GM21576 (cell line): ENCODE results near the gene CGNL1.

Experiments used
- ATAC-seq: cut with Tn5 transposase; IDR thresholded peaks from one replicate; pipeline ENCODE4 v1.9.1; 2021; ENCODE audit warnings: mild to moderate bottlenecking, moderate library complexity; ENCODE audit not compliant: unreplicated experiment

The CGNL1 gene

GRCh38 chr15:57455929-57456328, 79.6 kb downstream of the CGNL1 start:
- no peak for ATAC-seq

GRCh38 chr15:57456559-57456958, 80.3 kb downstream of the CGNL1 start:
- ATAC-seq: no peak

GRCh38 chr15:57457726-57458125, 81.4 kb downstream of the CGNL1 start:
- ATAC-seq: no peak

- ATAC-seq: no peak
These were observed 82.1 kb downstream of the CGNL1 start for GRCh38 chr15:57458356-57458781.

GRCh38 chr15:57460208-57460816, 84.0 kb downstream of the CGNL1 start:
- no peak for ATAC-seq

DNA sequence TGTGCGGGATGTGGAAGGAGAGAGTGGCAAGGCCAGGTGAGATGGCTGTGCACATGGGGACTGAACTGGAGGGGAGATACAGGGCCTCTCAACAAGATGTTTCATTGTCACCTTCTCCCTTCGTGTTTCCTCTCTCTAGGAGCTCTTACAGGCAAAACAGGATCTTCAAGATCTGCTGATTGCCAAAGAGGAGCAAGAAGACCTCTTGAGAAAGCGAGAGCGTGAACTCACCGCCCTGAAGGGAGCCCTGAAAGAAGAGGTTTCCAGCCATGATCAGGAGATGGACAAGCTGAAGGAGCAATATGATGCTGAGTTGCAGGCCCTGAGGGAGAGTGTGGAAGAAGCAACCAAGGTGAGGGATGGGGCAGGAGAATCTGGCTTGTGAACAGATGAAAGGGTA, 85.2 kb downstream of the CGNL1 start:
- ATAC-seq: no peak

DNA sequence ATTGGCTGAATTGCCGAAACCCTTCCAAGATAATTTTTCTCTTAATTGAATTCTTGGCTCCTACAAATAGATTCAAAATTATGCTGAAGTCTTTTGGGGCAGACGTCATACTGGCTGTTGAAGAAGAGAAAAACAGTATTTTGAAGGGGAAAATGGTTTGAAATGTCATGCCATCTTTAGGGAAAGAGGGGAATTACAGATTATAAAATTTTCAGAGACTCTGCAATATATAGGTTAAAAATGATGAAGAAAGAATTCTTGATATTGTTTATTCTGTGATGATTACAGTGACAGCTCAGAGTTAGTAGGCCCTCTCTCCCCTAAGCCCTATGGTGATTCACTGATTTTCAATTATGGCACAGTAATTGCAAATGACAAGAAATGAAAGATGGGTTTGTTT, 86.1 kb downstream of the CGNL1 start:
- no peak for ATAC-seq

GRCh38 chr15:57463360-57463759, 87.1 kb downstream of the CGNL1 start:
- no peak for ATAC-seq

- no peak for ATAC-seq
These were observed 88.2 kb downstream of the CGNL1 start for GRCh38 chr15:57464480-57464879.

- ATAC-seq: no peak
These were observed 92.2 kb downstream of the CGNL1 start for GRCh38 chr15:57468486-57468885.

GRCh38 chr15:57470543-57470942, 94.2 kb downstream of the CGNL1 start:
- no peak for ATAC-seq

DNA sequence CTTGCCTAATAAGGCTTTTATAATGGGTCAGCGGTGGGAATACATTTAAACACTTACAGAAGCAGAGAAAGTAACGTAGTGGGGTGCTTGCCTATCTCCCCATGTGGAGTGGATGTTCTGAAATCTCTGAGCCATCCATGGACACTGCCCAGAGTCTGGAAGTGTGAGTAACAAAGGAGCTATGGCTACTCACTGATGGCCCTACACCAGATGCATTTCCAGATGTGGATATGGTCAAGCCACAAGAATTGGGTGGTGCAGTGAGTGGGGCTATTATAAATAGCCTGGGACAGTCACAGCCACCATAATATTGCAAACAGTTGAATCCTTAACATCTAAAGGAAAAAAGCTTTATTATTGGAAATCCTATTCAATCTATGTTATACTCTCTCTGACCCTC, 96.6 kb downstream of the CGNL1 start:
- no peak for ATAC-seq

DNA sequence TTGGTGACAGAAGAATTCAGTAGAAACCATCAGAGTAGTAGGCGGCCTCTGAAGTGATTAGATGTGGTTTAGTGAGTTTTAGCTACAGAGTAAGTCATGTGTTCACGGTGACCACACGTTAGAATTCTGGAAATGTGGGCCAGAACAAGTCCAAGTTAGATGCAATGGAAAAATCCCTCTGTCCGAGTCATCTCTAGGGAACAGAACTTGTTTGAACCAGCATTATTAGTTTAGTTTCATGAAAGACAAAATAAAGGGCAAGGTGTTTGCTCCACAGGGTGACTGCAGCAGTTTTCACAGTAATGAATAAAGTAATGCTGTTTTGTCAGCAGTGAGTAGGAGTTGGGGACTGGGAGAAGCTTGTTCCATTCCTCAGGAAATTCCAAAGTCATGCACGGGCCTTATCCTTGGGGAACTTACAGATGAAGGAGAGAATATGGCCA, 100.2 kb downstream of the CGNL1 start:
- no peak for ATAC-seq

DNA sequence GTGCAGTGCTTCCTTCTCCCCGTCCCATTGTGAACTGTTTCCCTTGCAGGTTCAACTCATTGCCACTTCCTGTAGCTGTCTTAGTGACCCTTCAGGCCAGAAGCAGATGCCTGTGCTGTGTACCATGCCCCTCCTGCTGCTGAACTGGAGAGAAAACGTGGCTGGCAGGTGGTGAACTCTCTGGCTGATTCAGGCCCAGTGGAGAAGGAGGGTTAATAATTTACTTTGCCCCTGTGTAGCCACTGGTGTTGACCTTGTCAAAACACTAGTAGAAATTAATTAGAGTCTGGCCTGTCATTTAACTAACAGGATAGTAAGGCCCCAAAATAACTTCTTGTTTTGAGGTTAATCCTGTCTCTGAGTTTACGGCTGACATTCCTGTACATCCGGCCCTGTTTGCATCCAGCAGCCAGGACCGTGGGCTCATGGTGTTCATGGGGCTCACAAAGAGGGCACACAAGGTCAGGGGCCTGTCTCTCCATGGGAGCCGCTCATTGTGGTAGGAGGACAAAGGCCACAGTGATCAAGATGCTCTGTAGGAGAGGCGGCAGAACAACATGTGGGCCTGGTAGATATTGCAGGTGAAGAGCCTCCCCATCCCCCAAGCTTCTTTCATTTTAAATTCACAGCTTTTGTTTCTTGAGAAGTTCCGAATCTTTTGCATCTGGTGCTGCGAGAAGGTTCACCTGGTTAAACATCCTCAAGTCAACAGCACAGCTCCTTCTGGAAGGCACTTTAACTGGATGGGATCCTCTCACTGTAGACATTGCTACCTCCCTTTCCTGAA, 101.6 kb downstream of the CGNL1 start:
- ATAC-seq: no peak

DNA sequence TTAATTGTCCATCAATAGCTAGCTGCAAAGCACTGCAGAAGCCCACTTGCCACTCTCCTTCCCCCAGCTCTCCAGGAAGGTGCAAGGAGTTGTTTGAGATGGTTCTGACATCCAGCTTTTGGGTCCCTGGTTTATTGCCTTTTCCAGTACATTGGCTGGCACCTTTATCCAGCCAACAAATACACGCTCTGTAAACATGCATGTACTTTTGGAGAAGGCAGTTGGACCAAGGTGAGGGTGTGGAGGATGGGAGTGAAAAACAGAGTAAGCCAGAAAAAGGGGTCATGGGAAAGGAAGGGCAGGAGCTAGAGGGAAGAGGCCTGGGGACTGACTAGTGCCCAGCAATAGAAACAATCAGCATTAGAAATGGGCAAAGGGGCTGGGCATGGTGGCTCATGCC, 102.7 kb downstream of the CGNL1 start:
- no peak for ATAC-seq

DNA sequence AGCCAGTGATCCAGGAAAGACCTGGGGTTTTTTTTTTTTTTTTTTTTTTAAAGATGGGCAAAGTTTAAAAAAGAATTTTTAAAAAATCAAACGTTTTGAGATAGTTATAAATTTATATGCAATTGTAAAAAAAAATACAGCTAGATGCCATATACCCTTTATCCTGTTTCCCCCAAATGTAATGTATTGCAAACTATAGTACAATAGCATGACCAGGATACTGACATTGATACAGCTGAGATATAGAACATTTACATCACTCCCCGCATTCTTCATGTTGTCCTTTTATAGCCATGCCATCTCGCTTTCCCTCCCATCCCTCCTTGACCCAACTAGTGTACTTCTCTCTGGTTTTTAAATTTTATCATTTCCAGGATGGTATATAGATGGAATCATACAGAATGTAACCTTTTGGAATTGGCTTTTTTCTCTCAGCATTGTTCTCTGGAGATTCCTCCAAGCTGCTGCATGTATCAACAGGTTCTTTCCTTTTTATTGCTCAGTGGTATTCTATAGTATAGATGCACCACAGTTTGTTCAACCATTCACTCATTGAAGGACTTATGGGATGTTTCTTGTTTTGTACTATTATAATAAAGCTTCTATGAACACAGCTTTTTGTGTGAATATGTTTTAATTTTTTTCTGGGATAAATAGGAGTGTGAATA, 104.9 kb downstream of the CGNL1 start:
- no peak for ATAC-seq

GRCh38 chr15:57485869-57486268, 109.6 kb downstream of the CGNL1 start:
- ATAC-seq: no peak

DNA sequence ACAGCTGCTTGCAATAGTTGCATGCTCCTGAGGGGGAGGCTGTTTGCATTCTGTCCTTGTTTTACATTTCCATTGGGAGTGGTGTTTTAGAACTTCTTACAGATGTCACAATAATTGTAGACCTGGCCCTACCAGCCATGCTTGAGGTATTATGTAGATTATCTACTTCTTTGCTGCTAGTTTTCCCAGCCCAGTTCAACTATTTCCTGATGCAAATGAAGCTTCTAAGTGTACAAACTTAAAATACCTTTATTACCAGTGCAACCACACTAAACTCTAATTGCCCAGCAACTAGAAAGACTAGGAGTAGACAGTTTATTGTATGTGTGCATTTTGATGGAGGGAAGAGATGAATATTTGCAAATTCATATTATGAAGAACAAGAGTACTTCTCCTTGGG, 110.5 kb downstream of the CGNL1 start:
- no peak for ATAC-seq

DNA sequence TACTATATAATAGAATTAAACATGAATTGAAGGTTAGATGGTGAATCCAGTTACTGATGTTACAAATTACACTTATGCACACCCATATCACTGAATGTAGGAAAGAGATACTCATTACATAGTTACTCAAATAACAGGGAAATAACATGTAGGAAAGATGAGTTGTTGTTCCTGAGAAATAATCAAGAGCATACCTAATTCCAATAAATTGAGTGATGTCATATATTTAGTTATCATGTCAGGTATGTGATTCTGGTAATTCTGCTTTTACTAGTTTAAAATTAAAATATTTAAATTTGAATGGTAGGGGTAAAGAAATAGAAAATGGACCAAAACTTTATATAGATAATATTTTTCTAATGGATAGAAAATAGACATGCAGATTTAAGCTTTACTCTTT, 112.8 kb downstream of the CGNL1 start:
- ATAC-seq: no peak

GRCh38 chr15:57493351-57493750, 117.0 kb downstream of the CGNL1 start:
- no peak for ATAC-seq

GRCh38 chr15:57494581-57494980, 118.3 kb downstream of the CGNL1 start:
- ATAC-seq: no peak

DNA sequence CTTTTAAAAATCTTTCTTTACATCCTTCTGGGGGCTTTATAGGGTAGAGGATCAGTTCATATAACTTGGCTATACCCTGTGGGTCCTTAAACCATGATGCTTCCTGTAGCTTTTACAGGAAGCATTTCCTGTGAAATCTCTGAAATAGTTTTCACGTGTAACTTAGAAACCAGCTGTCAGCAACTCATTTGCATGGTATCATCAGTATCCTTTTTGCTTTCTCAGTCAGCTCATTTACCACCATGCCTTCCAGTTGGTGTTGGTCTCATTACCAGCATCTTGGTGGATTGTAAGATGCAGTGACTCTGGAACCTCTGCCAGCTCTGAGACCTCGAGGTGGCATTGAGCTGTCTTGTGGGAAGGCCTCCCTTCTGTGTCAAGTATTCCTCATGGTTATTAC, 118.7 kb downstream of the CGNL1 start:
- no peak for ATAC-seq
